HG03439 (cell line): Measurements from ENCODE around the gene AK9.
"Not testable (repeated sequence)": the region's sequence is repeated elsewhere in the genome, so short reads cannot be mapped to it uniquely, and the experiment has no call there.

Source experiments
- ATAC-seq: cut with Tn5 transposase; IDR thresholded peaks from one replicate; pipeline ENCODE4 v1.9.1; 2021; ENCODE audit warnings: mild to moderate bottlenecking, moderate library complexity; ENCODE audit not compliant: unreplicated experiment

Gene AK9

GRCh38 chr6:109696355-109696754 is 5.4 kb upstream of the AK9 start:
- no peak for ATAC-seq

- no peak for ATAC-seq
Measured at GRCh38 chr6:109695468-109695867, 4.5 kb upstream of the AK9 start.

GRCh38 chr6:109693111-109693510 is 2.1 kb upstream of the AK9 start:
- no peak for ATAC-seq

- peak; percentile 50 for ATAC-seq
Measured at GRCh38 chr6:109690373-109690736, 647 bp downstream of the AK9 start.

GRCh38 chr6:109687271-109687761 is 3.7 kb downstream of the AK9 start:
- no peak for ATAC-seq

GRCh38 chr6:109686566-109687265 is 4.3 kb downstream of the AK9 start:
- no peak for ATAC-seq

GRCh38 chr6:109678661-109679505 is 12.1 kb downstream of the AK9 start:
- not testable (repeated sequence) for ATAC-seq

- ATAC-seq = no peak
Measured at GRCh38 chr6:109678240-109678639, 12.8 kb downstream of the AK9 start.

GRCh38 chr6:109676724-109677123 is 14.3 kb downstream of the AK9 start:
- no peak for ATAC-seq

GRCh38 chr6:109672839-109673238 is 18.2 kb downstream of the AK9 start:
- no peak for ATAC-seq

GRCh38 chr6:109672175-109672574 is 18.8 kb downstream of the AK9 start:
- no peak for ATAC-seq

GRCh38 chr6:109671733-109672132 is 19.3 kb downstream of the AK9 start:
- no peak for ATAC-seq

GRCh38 chr6:109669811-109670210 is 21.2 kb downstream of the AK9 start:
- no peak for ATAC-seq

- ATAC-seq = no peak
Measured at GRCh38 chr6:109662192-109662591, 28.8 kb downstream of the AK9 start.

GRCh38 chr6:109660526-109661320 is 30.3 kb downstream of the AK9 start:
- ATAC-seq = no peak

GRCh38 chr6:109655761-109656262 is 35.2 kb downstream of the AK9 start:
- ATAC-seq = no peak

GRCh38 chr6:109653264-109653663 is 37.7 kb downstream of the AK9 start:
- ATAC-seq = no peak

- ATAC-seq = no peak
Measured at GRCh38 chr6:109644131-109644530, 46.9 kb downstream of the AK9 start.

GRCh38 chr6:109632405-109632804 is 58.6 kb downstream of the AK9 start:
- ATAC-seq = no peak

GRCh38 chr6:109631403-109631802 is 59.6 kb downstream of the AK9 start:
- no peak for ATAC-seq
